ENCODE measurements around the gene FCRL5. TPM values are rescaled to one million over a fixed set of nuclear protein-coding genes. Genes with fewer than 3 reads are reported as not detected.
A peak's percentile ranks its signal among the peaks of the same experiment; 100 is the strongest.
"Not testable (repeated sequence)": the region's sequence is repeated elsewhere in the genome, so short reads cannot be mapped to it uniquely, and the experiment has no call there.

FCRL5 gene
- total RNA-seq, 1 donor from 2014 or later = not detected

DNA sequence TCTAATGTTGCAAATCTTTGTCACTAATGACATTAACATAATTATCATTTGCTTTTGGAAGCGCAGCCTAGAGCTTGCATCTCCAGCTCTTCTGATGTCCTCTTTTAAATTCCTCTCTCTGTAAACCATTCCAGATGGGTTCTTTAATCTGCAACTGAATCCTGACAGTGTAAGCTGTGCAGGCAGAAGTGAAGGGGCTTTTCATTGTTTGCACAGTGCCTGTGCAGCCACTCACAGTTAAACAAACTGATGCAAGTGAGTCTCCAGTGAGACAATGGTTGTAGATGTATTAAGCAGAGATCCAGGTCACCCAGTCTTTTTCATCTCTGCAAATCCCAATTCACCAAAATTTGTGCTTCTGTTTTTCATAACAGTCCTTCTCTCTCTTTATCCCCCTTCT is 22.5 kb upstream of the FCRL5 start:
- H3K4me3 ChIP-seq (ENCODE audit: low read depth, low read length) = no peak overlapping the region
- FAIRE-seq (no peak), DNase-seq (ENCODE audit: low read depth) (no peak)
- TF ChIP-seq, protein P1, sequence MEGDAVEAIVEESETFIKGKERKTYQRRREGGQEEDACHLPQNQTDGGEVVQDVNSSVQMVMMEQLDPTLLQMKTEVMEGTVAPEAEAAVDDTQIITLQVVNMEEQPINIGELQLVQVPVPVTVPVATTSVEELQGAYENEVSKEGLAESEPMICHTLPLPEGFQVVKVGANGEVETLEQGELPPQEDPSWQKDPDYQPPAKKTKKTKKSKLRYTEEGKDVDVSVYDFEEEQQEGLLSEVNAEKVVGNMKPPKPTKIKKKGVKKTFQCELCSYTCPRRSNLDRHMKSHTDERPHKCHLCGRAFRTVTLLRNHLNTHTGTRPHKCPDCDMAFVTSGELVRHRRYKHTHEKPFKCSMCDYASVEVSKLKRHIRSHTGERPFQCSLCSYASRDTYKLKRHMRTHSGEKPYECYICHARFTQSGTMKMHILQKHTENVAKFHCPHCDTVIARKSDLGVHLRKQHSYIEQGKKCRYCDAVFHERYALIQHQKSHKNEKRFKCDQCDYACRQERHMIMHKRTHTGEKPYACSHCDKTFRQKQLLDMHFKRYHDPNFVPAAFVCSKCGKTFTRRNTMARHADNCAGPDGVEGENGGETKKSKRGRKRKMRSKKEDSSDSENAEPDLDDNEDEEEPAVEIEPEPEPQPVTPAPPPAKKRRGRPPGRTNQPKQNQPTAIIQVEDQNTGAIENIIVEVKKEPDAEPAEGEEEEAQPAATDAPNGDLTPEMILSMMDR (IDR thresholded peaks at IDR 0.05; ENCODE audit: insufficient read depth, low read length, severe bottlenecking) = no peak
- no peaks in the 10 kb centered on the region for H3K36me3 ChIP-seq (ENCODE audit: control insufficient read depth, insufficient read depth, low read length)
- H3K27me3 ChIP-seq (ENCODE audit: control insufficient read depth, insufficient read depth, low read length) = no peaks in the 10 kb centered on the region

DNA sequence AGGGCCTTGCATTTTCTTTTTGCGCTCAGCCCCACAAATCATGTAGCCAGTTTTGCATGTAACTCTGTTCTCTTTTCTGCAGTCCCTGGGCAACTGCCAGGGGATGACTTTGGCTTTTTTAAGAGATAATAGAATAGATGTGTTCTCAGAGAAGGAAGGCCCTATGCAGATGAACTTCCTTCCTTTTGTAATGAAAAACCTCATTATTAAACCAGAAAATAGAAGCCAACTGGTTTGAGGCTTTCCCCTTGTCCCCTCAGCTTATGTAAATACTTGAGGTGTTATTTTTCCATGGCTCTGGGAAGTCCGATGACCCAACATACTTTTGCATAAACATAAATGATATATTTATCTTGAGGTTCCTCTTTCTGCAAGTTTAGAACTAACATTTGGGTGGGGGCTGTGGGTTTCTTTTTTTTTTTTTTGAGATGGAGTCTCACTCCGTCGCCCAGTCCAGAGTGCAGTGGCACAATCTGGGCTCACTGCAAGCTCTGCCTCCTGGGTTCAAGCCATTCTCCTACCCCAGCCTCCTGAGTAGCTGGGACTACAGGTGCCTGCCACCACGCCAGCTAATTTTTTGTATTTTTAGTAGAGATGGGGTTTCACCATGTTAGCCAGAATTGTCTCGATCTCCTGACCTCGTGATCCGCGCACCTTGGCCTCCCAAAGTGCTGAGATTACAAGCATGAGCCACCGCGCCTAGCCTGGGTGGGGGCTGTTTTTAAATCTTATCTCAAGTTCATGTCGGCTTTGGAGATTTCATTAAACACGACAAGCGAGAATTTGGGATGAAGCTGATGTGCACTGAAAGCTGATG is 14.4 kb upstream of the FCRL5 start:
- DNase-seq (ENCODE audit: low read depth) (no peak), FAIRE-seq (no peak)
- Histone ChIP-seq H3K36me3 (ENCODE audit: control insufficient read depth, insufficient read depth, low read length) (no peaks in the 10 kb centered on the region), H3K27me3 (ENCODE audit: control insufficient read depth, insufficient read depth, low read length) (no peaks in the 10 kb centered on the region), H3K4me3 (ENCODE audit: low read depth, low read length) (no peak overlapping the region)
- TF ChIP-seq, protein P1 (IDR thresholded peaks at IDR 0.05; ENCODE audit: insufficient read depth, low read length, severe bottlenecking) = no peak

DNA sequence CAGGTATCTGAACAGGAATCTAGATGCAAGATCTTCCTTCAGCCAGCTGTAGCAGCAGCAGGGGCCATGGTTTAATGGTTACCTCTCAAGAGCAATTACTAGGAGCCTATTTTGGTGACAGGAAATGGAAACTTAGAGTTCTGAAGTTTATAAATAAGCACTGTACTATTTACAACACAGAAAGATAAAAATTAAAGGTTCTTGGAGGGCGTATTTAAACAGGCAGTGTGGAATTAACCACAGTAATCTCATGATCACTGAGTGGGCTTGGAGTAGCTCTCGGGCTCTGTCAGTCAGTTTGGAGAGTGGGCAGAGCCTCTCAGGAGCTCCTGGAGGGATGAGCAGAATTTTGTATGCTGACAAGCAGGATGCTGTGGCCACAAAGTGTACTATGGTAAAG is 10.2 kb upstream of the FCRL5 start:
- H3K36me3 ChIP-seq (ENCODE audit: control insufficient read depth, insufficient read depth, low read length) = no peaks in the 10 kb centered on the region
- DNase-seq (ENCODE audit: low read depth) (no peak), FAIRE-seq (no peak)
- TF ChIP-seq, protein P1 (IDR thresholded peaks at IDR 0.05; ENCODE audit: insufficient read depth, low read length, severe bottlenecking) = no peak
- no peak overlapping the region for H3K4me3 ChIP-seq (ENCODE audit: low read depth, low read length)
- no peaks in the 10 kb centered on the region for H3K27me3 ChIP-seq (ENCODE audit: control insufficient read depth, insufficient read depth, low read length)

DNA sequence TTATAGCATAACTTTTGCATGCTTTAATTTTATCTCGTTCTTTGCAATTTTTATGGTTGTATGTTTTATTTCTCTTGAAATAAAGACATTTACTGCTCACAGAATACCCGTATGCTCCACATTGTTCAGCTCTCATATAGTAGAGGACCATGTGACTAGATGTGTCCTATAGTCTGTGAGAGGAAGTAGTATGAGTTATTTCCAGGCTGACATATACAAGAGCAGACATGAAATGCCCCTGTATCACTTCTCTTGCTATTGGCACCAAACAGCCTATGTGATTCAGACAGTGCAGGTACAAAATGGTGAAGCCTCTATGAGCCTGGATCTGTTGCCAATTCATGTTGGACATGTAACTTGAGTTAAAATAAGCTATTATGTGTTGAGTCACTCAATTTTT is 5.8 kb upstream of the FCRL5 start:
- peak; percentile 14 for DNase-seq (ENCODE audit: low read depth)
- no peak for FAIRE-seq
- Histone ChIP-seq H3K27me3 (ENCODE audit: control insufficient read depth, insufficient read depth, low read length) (no peaks in the 10 kb centered on the region), H3K4me3 (ENCODE audit: low read depth, low read length) (no peak overlapping the region), H3K36me3 (ENCODE audit: control insufficient read depth, insufficient read depth, low read length) (no peaks in the 10 kb centered on the region)
- TF ChIP-seq, protein P1 (IDR thresholded peaks at IDR 0.05; ENCODE audit: insufficient read depth, low read length, severe bottlenecking) = no peak

DNA sequence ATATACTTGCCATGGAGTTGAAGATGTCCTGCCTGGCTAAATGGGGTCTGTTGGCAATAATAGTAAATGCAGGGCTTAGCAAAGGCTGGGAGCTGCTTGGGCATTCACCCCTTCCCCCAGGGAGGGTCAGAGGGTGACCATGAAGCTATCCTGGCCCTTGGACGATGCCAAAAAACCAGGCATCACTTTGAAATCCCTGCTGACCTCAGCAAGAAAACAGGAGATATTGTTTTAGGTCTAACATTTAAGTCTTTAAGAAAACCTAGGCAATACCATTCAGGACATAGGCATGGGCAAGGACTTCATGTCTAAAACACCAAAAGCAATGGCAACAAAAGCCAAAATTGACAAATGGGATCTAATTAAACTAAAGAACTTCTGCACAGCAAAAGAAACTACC is 4.2 kb downstream of the FCRL5 start:
- FAIRE-seq; H3K27me3 ChIP-seq (ENCODE audit: control insufficient read depth, insufficient read depth, low read length); H3K36me3 ChIP-seq (ENCODE audit: control insufficient read depth, insufficient read depth, low read length); H3K4me3 ChIP-seq (ENCODE audit: low read depth, low read length); DNase-seq (ENCODE audit: low read depth): not testable (repeated sequence)

DNA sequence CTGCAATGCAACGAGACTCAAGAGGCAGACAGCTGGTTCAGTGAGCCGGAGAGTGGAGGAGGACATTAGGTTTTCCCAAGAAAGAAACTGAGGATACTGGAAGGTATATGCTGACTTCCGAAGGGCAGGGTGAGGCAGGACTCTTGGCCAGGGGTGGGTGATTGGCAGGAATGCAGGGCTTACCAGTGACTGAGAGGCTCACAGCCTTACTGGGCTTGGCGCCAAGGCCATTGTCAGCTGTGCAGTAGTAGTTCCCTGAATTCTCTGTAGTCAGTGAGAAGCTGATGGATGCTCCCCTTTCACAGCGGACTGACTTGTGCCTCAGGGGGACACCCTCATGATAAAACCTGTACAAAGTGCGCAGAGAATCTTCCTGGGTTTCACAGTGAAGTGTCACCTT is 9.6 kb downstream of the FCRL5 start:
- no peak for DNase-seq (ENCODE audit: low read depth)

More for the DNA sequence above, 9.6 kb downstream of the FCRL5 start:
- Histone ChIP-seq H3K4me3 (ENCODE audit: low read depth, low read length) (no peak overlapping the region), H3K36me3 (ENCODE audit: control insufficient read depth, insufficient read depth, low read length) (no peaks in the 10 kb centered on the region), H3K27me3 (ENCODE audit: control insufficient read depth, insufficient read depth, low read length) (no peaks in the 10 kb centered on the region)
- TF ChIP-seq, protein P1 (IDR thresholded peaks at IDR 0.05; ENCODE audit: insufficient read depth, low read length, severe bottlenecking) = no peak
- no peak for FAIRE-seq

Data from bronchial epithelial cell (primary cell).